Brain microvascular endothelial cell (primary cell): ENCODE results near the gene CARMIL1.

Source experiments
- DNase-seq: peaks from one replicate; pipeline ENCODE4 v3.0.0-alpha.2; 2020
- H3K27ac ChIP-seq: fragments of 250-450 bp; sonication (Bioruptor Pico); 2 replicates; pipeline ENCODE4 v1.5.1; 2020; ENCODE audit warnings: mild to moderate bottlenecking, moderate library complexity
- H3K27me3 ChIP-seq: fragments of 250-450 bp; sonication (Bioruptor Pico); replicated peaks from 2 replicates; pipeline ENCODE4 v1.5.1; 2020; ENCODE audit warnings: mild to moderate bottlenecking
- H3K36me3 ChIP-seq: fragments of 250-450 bp; sonication (Bioruptor Pico); replicated peaks from 2 replicates; pipeline ENCODE4 v1.5.1; 2020; ENCODE audit warnings: mild to moderate bottlenecking
- H3K4me3 ChIP-seq: 2 replicates; pipeline ENCODE4 v1.5.1; 2011; ENCODE audit warnings: low read depth, mild to moderate bottlenecking, control low read depth, low read length, moderate library complexity
- in situ Hi-C: cut with HindIII; loops from 2 replicates; pipeline ENCODE4 v1.10.0; 2017; ENCODE audit warnings: low sequenced_read_pairs, low pct_ligation_motif_present
- TF ChIP-seq, protein P1 (sequence below): IDR thresholded peaks from 2 replicates; pipeline ENCODE4 v1.5.1; 2011; ENCODE audit warnings: low read depth, mild to moderate bottlenecking, moderate library complexity, low read length, control low read depth, inconsistent platforms; ENCODE audit errors: missing control alignments

CARMIL1 gene

DNA sequence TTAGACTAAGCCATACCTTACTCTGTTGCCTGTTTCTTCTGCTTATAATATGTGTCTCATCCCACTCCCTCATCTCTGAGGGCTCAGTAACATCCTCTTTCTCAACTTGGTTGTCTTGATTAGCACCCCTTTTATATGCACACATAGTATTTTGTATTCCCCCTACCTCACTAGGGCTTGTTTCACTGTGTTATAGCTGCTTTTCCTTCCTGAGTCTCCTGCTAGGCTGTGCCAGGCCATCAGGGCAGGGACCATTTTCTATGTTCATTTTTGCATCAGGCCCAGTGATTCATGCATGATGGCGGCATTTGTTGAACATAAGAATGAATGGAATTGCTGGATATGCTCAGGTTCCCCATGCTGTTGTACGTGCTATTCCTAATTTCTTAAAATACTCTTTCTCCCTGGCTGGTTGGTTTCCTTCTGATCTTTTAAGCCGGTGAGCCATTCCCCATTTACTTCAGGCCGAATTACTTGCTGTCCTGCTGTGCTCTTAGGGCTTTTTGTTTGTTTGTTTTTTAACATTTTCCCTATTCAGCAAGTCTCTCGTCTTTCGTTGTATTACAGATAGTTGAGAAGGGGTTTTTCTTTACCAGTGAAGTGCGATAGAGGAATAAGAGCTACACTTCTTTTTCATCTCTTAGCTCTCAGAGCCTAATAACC lies 183.2 kb downstream of the CARMIL1 start:
- no peak overlapping the region for H3K27ac ChIP-seq
- TF ChIP-seq, protein P1, sequence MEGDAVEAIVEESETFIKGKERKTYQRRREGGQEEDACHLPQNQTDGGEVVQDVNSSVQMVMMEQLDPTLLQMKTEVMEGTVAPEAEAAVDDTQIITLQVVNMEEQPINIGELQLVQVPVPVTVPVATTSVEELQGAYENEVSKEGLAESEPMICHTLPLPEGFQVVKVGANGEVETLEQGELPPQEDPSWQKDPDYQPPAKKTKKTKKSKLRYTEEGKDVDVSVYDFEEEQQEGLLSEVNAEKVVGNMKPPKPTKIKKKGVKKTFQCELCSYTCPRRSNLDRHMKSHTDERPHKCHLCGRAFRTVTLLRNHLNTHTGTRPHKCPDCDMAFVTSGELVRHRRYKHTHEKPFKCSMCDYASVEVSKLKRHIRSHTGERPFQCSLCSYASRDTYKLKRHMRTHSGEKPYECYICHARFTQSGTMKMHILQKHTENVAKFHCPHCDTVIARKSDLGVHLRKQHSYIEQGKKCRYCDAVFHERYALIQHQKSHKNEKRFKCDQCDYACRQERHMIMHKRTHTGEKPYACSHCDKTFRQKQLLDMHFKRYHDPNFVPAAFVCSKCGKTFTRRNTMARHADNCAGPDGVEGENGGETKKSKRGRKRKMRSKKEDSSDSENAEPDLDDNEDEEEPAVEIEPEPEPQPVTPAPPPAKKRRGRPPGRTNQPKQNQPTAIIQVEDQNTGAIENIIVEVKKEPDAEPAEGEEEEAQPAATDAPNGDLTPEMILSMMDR = no peak
- no peak for DNase-seq
- H3K4me3 ChIP-seq = no peak overlapping the region
- no peaks in the 10 kb centered on the region for H3K27me3 ChIP-seq
- in situ Hi-C loops = no loop called here
- H3K36me3 ChIP-seq = no peaks in the 10 kb centered on the region

GRCh38 chr6:25463441-25463840 lies 184.3 kb downstream of the CARMIL1 start:
- no peak for DNase-seq
- no peak overlapping the region for H3K27ac ChIP-seq
- TF ChIP-seq, protein P1 = no peak
- no peaks in the 10 kb centered on the region for H3K36me3 ChIP-seq
- no peak overlapping the region for H3K4me3 ChIP-seq
- H3K27me3 ChIP-seq = no peaks in the 10 kb centered on the region
- in situ Hi-C loops = no loop called here

- Histone ChIP-seq H3K27me3 (no peaks in the 10 kb centered on the region), H3K36me3 (no peaks in the 10 kb centered on the region), H3K27ac (no peak overlapping the region), H3K4me3 (no peak overlapping the region)
- in situ Hi-C loops = no loop called here
- TF ChIP-seq, protein P1 = no peak
- no peak for DNase-seq
Observed at GRCh38 chr6:25464225-25464624, 185.1 kb downstream of the CARMIL1 start.

DNA sequence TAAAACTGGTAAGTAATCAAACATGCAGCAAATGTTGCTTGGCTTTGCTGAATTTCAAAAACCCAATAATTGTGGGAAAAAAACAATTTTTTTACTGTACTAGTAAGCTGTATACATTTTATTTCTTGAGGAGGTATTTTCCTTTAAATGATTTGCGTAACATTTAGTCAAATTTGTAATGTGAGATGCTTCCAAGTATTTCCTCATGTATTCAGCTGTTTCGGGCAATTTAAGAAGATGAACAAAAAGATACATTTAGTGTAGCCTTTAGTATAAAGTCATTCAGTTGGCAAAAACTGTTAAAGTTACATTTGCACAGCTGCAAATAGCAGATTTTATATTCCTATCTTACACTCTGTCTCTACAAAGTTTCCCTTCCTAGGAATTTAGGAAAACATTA lies 186.8 kb downstream of the CARMIL1 start:
- Histone ChIP-seq H3K4me3 (no peak overlapping the region), H3K27ac (no peak overlapping the region), H3K36me3 (no peaks in the 10 kb centered on the region), H3K27me3 (no peaks in the 10 kb centered on the region)
- TF ChIP-seq, protein P1 = no peak
- in situ Hi-C loops = no loop called here
- no peak for DNase-seq

GRCh38 chr6:25468881-25469280 lies 189.7 kb downstream of the CARMIL1 start:
- H3K27ac ChIP-seq = no peak overlapping the region
- in situ Hi-C loops = no loop called here
- H3K27me3 ChIP-seq = no peaks in the 10 kb centered on the region
- no peaks in the 10 kb centered on the region for H3K36me3 ChIP-seq
- TF ChIP-seq, protein P1 = no peak
- DNase-seq = no peak
- H3K4me3 ChIP-seq = no peak overlapping the region
